ENCODE data around the gene JMJD8. TPM values are rescaled to one million over a fixed set of nuclear protein-coding genes. Genes with fewer than 3 reads are reported as not detected.

JMJD8 gene
- total RNA-seq, 1 donor from 2014 or later, result 57.6 TPM

GRCh38 chr16:720990-721764 is 37.0 kb upstream of the JMJD8 start, which contains the start of gene ANTKMT:
TSS of gene ANTKMT (plus strand) at chr16:721146. CDS start at chr16:721275, 129 bp downstream.
- Mint-ChIP-seq H3K9me3 (ENCODE audit: unreplicated experiment) (no peaks in the 10 kb centered on the region), H3K27me3 (ENCODE audit: unreplicated experiment) (no peaks in the 10 kb centered on the region), H3K36me3 (ENCODE audit: unreplicated experiment) (no peaks in the 10 kb centered on the region), H3K4me1 (ENCODE audit: unreplicated experiment) (peaks cover 18% of the 10 kb centered on the region), H3K4me3 (ENCODE audit: unreplicated experiment) (peak within 1 kb of the TSS; percentile 79), H3K27ac (ENCODE audit: unreplicated experiment) (peak within 1 kb of the TSS; percentile 75)
- DNase-seq (ENCODE audit: extremely low spot score, unreplicated experiment), result peak; percentile 92
- TF ChIP-seq, protein P1, sequence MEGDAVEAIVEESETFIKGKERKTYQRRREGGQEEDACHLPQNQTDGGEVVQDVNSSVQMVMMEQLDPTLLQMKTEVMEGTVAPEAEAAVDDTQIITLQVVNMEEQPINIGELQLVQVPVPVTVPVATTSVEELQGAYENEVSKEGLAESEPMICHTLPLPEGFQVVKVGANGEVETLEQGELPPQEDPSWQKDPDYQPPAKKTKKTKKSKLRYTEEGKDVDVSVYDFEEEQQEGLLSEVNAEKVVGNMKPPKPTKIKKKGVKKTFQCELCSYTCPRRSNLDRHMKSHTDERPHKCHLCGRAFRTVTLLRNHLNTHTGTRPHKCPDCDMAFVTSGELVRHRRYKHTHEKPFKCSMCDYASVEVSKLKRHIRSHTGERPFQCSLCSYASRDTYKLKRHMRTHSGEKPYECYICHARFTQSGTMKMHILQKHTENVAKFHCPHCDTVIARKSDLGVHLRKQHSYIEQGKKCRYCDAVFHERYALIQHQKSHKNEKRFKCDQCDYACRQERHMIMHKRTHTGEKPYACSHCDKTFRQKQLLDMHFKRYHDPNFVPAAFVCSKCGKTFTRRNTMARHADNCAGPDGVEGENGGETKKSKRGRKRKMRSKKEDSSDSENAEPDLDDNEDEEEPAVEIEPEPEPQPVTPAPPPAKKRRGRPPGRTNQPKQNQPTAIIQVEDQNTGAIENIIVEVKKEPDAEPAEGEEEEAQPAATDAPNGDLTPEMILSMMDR (IDR thresholded peaks at IDR 0.05), result peak; percentile 7

GRCh38 chr16:720447-720989 is 36.4 kb upstream of the JMJD8 start:
- Mint-ChIP-seq H3K27ac (ENCODE audit: unreplicated experiment) (peak overlapping the region; percentile 75), H3K27me3 (ENCODE audit: unreplicated experiment) (no peaks in the 10 kb centered on the region)

DNA sequence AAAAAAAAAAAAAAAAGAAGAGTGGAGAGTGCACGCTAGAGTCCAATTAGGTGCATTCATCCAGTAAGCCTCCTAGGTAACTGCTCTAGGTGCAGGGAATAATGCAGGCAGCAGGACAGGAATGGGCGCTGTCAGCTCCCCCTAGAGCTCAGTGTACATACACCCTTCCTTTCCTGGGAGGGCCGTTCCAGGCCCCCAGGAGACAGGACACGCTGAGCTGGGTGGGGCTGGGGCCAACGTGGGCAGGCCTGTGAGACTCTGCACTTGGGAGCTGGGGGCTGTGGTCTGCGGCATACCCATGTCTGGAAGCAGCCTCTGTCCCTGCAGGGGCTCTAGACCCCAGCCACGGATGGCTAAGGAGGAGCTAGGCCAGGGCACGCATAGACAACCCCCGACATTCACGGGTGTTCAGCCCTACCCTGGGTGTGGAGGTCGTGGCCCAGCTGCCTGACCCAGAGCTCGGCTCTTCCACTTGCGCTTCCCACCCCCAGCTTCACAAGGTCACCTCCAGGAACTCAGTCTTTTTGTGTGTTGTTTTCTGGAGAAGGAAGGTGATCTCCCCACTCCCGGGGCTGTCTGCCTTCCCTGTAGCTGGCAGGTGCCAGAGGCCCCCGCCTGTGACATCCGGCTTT is 35.8 kb upstream of the JMJD8 start:
- no peaks in the 10 kb centered on the region for H3K36me3 Mint-ChIP-seq (ENCODE audit: unreplicated experiment)
- H3K27ac Mint-ChIP-seq (ENCODE audit: unreplicated experiment), result peak overlapping the region; percentile 75
- H3K4me1 Mint-ChIP-seq (ENCODE audit: unreplicated experiment), result peaks cover 22% of the 10 kb centered on the region
- DNase-seq (ENCODE audit: extremely low spot score, unreplicated experiment), result no peak
- no peaks in the 10 kb centered on the region for H3K27me3 Mint-ChIP-seq (ENCODE audit: unreplicated experiment)
- no peaks in the 10 kb centered on the region for H3K9me3 Mint-ChIP-seq (ENCODE audit: unreplicated experiment)
- TF ChIP-seq, protein P1 (IDR thresholded peaks at IDR 0.05), result peak; percentile 19
- peak overlapping the region; percentile 79 for H3K4me3 Mint-ChIP-seq (ENCODE audit: unreplicated experiment)

More at GRCh38 chr16:720447-720989, 36.4 kb upstream of the JMJD8 start:
- H3K36me3 Mint-ChIP-seq (ENCODE audit: unreplicated experiment), result no peaks in the 10 kb centered on the region
- H3K4me1 Mint-ChIP-seq (ENCODE audit: unreplicated experiment), result peaks cover 22% of the 10 kb centered on the region
- DNase-seq (ENCODE audit: extremely low spot score, unreplicated experiment), result no peak
- peak overlapping the region; percentile 79 for H3K4me3 Mint-ChIP-seq (ENCODE audit: unreplicated experiment)
- no peaks in the 10 kb centered on the region for H3K9me3 Mint-ChIP-seq (ENCODE audit: unreplicated experiment)
- TF ChIP-seq, protein P1 (IDR thresholded peaks at IDR 0.05), result no peak

- Mint-ChIP-seq H3K9me3 (ENCODE audit: unreplicated experiment) (no peaks in the 10 kb centered on the region), H3K4me1 (ENCODE audit: unreplicated experiment) (peaks cover 27% of the 10 kb centered on the region), H3K4me3 (ENCODE audit: unreplicated experiment) (no peak overlapping the region), H3K27ac (ENCODE audit: unreplicated experiment) (no peak overlapping the region), H3K27me3 (ENCODE audit: unreplicated experiment) (no peaks in the 10 kb centered on the region), H3K36me3 (ENCODE audit: unreplicated experiment) (no peaks in the 10 kb centered on the region)
- no peak for DNase-seq (ENCODE audit: extremely low spot score, unreplicated experiment)
- TF ChIP-seq, protein P1 (IDR thresholded peaks at IDR 0.05), result no peak
Measured at GRCh38 chr16:718922-719321, 34.8 kb upstream of the JMJD8 start.

- no peak for DNase-seq (ENCODE audit: extremely low spot score, unreplicated experiment)
- Mint-ChIP-seq H3K4me1 (ENCODE audit: unreplicated experiment) (peaks cover 30% of the 10 kb centered on the region), H3K9me3 (ENCODE audit: unreplicated experiment) (no peaks in the 10 kb centered on the region), H3K27ac (ENCODE audit: unreplicated experiment) (no peak overlapping the region), H3K36me3 (ENCODE audit: unreplicated experiment) (no peaks in the 10 kb centered on the region), H3K4me3 (ENCODE audit: unreplicated experiment) (no peak overlapping the region), H3K27me3 (ENCODE audit: unreplicated experiment) (no peaks in the 10 kb centered on the region)
- TF ChIP-seq, protein P1 (IDR thresholded peaks at IDR 0.05), result no peak
Measured at GRCh38 chr16:718389-718788, 34.3 kb upstream of the JMJD8 start.

Measured in osteocyte (in vitro differentiated cells).